Chondrocyte (in vitro differentiated cells): Measurements from ENCODE around the gene IPP. TPM values are rescaled to one million over a fixed set of nuclear protein-coding genes. Genes with fewer than 3 reads are reported as not detected.
A peak's percentile ranks its signal among the peaks of the same experiment; 100 is the strongest.
"Not testable (repeated sequence)": the region's sequence is repeated elsewhere in the genome, so short reads cannot be mapped to it uniquely, and the experiment has no call there.

Experiments
- DNase-seq: peaks from one replicate; pipeline ENCODE4 v3.0.0; 2021; ENCODE audit warnings: mixed read lengths, low spot score
- H3K27ac Mint-ChIP-seq: one replicate; pipeline ENCODE4 v1.8.0; 2021; ENCODE audit warnings: mild to moderate bottlenecking, moderate library complexity, mixed read lengths; ENCODE audit not compliant: unreplicated experiment
- H3K27me3 Mint-ChIP-seq: 2 replicates; pipeline ENCODE4 v1.8.0; 2021; ENCODE audit warnings: low read depth, mixed read lengths
- H3K36me3 Mint-ChIP-seq: 2 replicates; pipeline ENCODE4 v1.8.0; 2021; ENCODE audit warnings: low read depth, mixed read lengths
- H3K4me1 Mint-ChIP-seq: 2 replicates; pipeline ENCODE4 v1.8.0; 2021; ENCODE audit warnings: low read depth, mild to moderate bottlenecking, mixed read lengths
- H3K4me3 Mint-ChIP-seq: one replicate; pipeline ENCODE4 v1.8.0; 2021; ENCODE audit warnings: mild to moderate bottlenecking, moderate library complexity, mixed read lengths; ENCODE audit not compliant: unreplicated experiment
- H3K9me3 Mint-ChIP-seq: 2 replicates; pipeline ENCODE4 v1.8.0; 2021; ENCODE audit warnings: low read depth, mixed read lengths
- total RNA-seq: library from RNA; stranded (reverse); gene quantifications from 3 replicates; pipeline ENCODE4 v1.2.1, GENCODE V29; 2021
- TF ChIP-seq, protein P1 (sequence below): fragments of 200-600 bp; sonication (generic); IDR thresholded peaks from 2 replicates; pipeline ENCODE4 v1.5.0; 2021; ENCODE audit warnings: antibody characterized with exemption, mild to moderate bottlenecking, moderate library complexity

IPP gene
- total RNA-seq, 1 donor from 2014 or later = 20.4 TPM

DNA sequence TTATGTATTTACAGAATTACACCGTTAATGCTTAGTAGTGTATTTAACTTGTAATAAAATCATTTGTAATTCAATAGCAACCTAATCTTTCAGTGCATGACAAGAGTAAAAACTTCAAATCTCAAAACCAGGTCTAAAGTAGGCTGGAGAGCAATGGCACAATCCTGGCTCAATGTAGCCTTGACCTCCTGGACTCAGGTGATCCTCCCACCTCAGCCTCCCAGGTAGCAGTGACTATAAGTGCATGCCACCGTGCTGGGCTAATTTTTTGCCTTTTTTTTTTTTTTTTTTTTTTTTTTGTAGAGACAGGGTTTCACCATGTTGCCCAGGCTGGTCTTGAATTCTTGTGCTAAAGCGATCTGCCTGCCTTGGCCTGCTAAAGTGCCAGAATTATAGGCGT, 11.3 kb downstream of the IPP start:
- Mint-ChIP-seq H3K27ac (no peak overlapping the region), H3K27me3 (no peaks in the 10 kb centered on the region), H3K9me3 (no peaks in the 10 kb centered on the region), H3K4me1 (no peaks in the 10 kb centered on the region), H3K36me3 (peaks cover 9% of the 10 kb centered on the region), H3K4me3 (no peak overlapping the region)
- no peak for DNase-seq
- TF ChIP-seq, protein P1, sequence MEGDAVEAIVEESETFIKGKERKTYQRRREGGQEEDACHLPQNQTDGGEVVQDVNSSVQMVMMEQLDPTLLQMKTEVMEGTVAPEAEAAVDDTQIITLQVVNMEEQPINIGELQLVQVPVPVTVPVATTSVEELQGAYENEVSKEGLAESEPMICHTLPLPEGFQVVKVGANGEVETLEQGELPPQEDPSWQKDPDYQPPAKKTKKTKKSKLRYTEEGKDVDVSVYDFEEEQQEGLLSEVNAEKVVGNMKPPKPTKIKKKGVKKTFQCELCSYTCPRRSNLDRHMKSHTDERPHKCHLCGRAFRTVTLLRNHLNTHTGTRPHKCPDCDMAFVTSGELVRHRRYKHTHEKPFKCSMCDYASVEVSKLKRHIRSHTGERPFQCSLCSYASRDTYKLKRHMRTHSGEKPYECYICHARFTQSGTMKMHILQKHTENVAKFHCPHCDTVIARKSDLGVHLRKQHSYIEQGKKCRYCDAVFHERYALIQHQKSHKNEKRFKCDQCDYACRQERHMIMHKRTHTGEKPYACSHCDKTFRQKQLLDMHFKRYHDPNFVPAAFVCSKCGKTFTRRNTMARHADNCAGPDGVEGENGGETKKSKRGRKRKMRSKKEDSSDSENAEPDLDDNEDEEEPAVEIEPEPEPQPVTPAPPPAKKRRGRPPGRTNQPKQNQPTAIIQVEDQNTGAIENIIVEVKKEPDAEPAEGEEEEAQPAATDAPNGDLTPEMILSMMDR = no peak

DNA sequence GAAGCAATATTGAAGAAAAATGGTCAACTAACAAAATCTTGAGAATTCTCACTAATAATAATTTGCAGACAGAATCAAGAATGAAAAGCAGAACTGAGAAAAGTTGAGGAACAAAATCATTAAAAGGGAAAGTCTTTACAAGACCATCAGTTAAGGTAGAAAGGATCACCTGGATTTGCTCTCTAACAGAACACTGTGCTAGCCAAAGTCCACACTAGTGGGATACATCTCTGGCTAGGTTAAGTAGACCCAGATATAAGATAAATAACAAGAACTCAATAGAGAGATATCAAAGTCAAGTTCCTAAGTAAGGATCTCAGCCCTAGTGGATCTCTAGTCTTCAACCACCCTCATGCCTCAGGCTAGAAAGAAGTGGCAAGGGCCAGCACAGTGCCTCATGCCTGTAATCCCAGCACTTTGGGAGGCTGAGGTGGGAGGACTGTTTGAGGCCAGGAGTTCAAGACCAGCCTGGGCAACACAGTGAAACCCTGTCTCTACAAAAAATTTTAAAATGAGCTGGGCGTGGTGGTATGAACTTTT, 19.6 kb downstream of the IPP start:
- TF ChIP-seq, protein P1 = no peak
- no peak overlapping the region for H3K27ac Mint-ChIP-seq
- no peak overlapping the region for H3K4me3 Mint-ChIP-seq
- H3K4me1 Mint-ChIP-seq = peaks cover 7% of the 10 kb centered on the region
- no peaks in the 10 kb centered on the region for H3K9me3 Mint-ChIP-seq
- no peaks in the 10 kb centered on the region for H3K36me3 Mint-ChIP-seq
- no peaks in the 10 kb centered on the region for H3K27me3 Mint-ChIP-seq
- DNase-seq = no peak

DNA sequence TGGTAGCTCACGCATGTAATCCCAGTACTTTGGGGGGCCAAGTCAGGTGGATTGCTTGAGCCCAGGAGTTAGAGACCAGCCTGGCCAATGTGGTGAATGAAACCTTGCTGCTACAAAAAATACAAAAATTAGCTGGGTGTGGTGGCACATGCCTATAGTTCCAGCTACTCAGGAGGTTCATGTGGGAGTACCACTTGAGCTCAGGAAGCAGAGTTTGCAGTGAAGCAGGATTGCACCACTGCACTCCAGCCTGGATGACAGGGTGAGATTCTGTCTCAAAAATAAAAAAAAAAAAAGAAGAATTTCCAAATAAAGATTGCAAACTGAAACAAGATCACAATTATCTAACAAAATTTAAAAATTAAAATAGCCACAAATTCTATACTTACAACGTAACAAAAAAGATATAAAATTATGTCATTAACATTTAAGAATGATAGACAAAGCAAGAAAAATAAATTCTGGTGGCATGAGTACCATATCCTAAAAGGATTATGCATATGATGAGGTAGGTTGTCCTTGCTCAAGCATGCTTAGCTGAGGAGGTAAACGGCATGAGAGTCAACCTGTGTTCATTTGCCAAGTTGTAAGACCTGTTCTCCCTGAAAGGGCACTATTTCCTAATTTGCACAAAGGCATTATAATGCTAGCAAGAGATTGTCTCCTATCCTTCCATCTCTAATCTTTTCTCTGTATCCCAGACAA, 20.2 kb downstream of the IPP start:
- peaks cover 7% of the 10 kb centered on the region for H3K4me1 Mint-ChIP-seq
- no peaks in the 10 kb centered on the region for H3K27me3 Mint-ChIP-seq
- no peak overlapping the region for H3K4me3 Mint-ChIP-seq
- no peak overlapping the region for H3K27ac Mint-ChIP-seq
- no peaks in the 10 kb centered on the region for H3K36me3 Mint-ChIP-seq
- H3K9me3 Mint-ChIP-seq = no peaks in the 10 kb centered on the region
- DNase-seq = no peak
- TF ChIP-seq, protein P1 = no peak

DNA sequence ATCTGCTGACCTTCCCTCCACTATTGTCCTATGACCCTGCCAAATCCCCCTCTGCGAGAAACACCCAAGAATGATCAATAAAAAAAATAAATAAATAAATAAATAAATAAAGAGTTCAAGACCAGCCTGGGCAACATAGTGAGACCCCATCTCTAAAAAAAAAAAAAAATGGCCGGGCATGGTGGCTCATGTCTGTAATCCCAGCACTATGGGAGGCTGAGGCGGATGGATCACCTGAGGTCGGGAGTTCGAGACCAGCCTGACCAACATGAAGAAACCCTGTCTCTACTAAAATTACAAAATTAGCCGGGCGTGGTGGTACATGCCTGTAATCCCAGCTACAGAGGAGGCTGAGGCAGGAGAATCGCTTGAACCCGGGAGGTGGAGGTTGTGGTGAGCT, 24.4 kb downstream of the IPP start:
- H3K27me3 Mint-ChIP-seq, H3K27ac Mint-ChIP-seq, H3K4me3 Mint-ChIP-seq, DNase-seq, H3K36me3 Mint-ChIP-seq, H3K9me3 Mint-ChIP-seq: not testable (repeated sequence)
- H3K4me1 Mint-ChIP-seq = peaks cover 18% of the 10 kb centered on the region

DNA sequence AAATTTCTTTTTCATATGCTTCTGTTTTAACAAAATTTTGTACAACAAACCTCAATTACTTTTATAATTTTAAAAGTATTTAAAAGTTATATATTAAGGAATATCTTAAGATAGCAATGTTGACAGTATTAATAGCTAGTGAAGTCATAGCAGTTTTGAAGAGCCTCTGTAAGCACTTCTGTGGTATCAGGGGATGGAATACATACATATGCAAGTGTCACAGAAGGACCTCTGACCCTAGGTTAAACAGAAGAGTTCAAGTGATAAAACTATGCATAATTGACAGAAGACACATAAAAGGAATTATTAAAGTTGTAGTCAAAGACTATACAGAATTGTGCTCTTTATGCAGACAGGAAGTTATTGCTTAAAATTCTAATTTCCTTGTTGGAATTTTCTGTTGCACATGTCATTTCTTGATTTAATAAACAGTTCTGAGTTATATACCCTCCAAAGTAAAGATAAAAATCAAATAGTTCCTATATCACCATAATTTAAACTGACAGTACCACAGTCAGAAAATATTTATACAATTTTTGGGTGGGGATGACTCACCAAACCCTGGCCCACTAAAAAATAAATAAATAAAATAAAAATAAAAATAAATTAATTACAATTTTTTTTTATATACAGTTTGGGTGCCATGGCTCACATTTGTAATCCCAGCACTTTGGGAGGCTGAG, 27.1 kb downstream of the IPP start:
- no peaks in the 10 kb centered on the region for H3K27me3 Mint-ChIP-seq

More for the DNA sequence above, 27.1 kb downstream of the IPP start:
- no peak for DNase-seq
- peaks cover 22% of the 10 kb centered on the region for H3K4me1 Mint-ChIP-seq
- H3K36me3 Mint-ChIP-seq = no peaks in the 10 kb centered on the region
- H3K27ac Mint-ChIP-seq = peak overlapping the region; percentile 15
- TF ChIP-seq, protein P1 = no peak
- H3K4me3 Mint-ChIP-seq = no peak overlapping the region
- H3K9me3 Mint-ChIP-seq = no peaks in the 10 kb centered on the region
